KG1 (cell line): ENCODE results near the gene SELE.
"Not testable (repeated sequence)": the region's sequence is repeated elsewhere in the genome, so short reads cannot be mapped to it uniquely, and the experiment has no call there.

Experiments used
- DNase-seq: peaks from one replicate; lab custom pipeline; 2025; lab: John Stamatoyannopoulos, UW

SELE gene

GRCh38 chr1:169722779-169723178, 11.1 kb downstream of the SELE start:
- DNase-seq, result no peak

- DNase-seq, result not testable (repeated sequence)
Observed at GRCh38 chr1:169715100-169715499, 18.8 kb downstream of the SELE start.

DNA sequence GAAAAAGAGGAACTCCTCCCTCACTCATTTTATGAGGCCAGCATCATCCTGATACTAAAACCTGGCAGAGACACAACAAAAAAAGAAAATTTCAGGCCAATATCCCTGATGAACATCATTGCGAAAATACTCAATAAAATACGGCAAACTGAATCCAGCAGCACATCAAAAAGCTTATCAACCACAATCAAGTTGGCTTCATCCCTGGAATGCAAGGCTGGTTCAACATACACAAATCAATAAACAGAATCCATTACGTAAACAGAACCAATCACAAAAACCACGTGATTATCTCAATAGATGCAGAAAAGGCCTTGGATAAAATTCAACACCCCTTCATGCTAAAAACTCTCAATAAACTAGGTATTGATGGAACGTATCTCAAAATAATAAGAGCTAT, 20.8 kb downstream of the SELE start:
- DNase-seq, result not testable (repeated sequence)

DNA sequence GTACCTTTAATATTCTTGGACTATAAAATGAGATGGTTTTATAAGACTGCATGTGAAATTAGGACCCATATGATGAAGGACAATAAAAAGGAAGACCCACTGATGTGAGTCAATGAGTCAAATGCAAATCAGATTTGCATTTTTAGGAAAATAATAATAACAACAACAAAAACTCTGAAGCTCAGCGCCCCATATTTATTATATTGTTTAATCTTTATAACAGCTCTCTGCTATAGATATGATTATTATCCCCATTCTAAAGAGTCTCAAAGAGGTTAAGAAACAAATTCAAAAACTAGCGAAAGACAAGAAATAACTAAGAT, 21.6 kb downstream of the SELE start:
- DNase-seq, result no peak

DNA sequence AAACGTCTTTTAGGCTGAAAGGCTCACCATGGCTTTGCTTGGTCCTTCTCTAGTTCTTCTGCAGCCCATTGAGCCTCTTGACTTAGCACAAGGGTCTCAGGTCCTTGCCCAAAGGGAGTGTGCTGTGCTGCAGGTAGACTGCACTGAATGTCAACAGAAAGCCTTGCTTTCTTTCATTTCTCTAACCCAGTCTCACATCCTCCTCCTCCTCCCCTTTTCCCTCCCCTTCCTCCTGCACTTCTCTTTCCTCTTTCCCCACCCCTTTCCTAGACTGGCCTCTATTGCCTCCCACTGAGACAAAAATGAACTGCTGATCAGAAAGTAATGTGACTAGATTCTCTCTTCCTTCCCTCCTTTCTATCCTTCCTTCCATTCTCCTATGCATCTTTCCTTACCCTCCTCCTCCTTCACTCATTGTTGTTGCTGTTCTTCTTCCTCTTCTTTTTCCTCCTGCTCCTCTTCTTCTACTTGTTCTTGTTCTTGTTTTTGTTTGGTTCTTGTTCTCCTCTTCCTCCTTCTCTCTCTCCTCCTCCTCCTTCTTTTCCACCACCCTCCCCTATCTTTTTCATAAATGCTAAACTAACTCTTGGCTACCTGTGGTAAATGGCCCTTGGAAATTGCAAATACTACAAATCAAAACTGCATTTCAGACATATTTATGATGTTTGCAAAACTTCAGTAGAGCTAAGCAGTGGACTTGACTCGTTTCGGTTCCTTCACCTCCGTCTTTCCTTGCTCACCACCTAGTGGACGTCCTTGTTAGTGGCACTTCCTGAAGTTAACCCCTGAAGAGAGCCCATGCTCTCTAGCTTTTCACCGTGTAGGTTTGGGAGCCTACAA, 22.2 kb downstream of the SELE start, which contains the start of gene SELL:
TSS of gene SELL (minus strand) at position 152 of the 840 bp plus-strand sequence. CDS start at position 30, 122 bp downstream.
- peak; percentile 51 for DNase-seq

DNA sequence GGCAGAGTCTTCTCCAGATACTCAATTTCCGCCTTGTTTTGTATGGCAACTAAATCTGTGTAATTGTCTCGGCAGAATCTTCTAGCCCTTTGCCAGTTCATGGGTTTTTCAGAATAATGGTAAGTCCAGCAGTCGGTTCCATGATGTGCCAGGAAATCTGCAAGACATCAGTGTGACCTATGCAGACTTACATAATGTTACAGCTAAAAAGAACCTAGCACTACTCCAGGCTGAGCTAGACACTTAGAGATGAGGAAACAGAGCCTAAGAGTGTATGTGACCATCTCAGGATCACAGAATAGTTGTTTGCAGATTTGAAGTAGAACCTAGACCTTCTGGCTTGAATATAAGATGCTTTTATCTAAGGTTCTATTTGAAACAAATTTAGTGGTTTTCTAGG, 25.2 kb downstream of the SELE start:
- no peak for DNase-seq

- DNase-seq, result no peak
Observed at GRCh38 chr1:169707912-169708604, 25.8 kb downstream of the SELE start.

- DNase-seq, result no peak
Observed at GRCh38 chr1:169704797-169705196, 29.1 kb downstream of the SELE start.

GRCh38 chr1:169701261-169702005, 32.4 kb downstream of the SELE start:
- no peak for DNase-seq

DNA sequence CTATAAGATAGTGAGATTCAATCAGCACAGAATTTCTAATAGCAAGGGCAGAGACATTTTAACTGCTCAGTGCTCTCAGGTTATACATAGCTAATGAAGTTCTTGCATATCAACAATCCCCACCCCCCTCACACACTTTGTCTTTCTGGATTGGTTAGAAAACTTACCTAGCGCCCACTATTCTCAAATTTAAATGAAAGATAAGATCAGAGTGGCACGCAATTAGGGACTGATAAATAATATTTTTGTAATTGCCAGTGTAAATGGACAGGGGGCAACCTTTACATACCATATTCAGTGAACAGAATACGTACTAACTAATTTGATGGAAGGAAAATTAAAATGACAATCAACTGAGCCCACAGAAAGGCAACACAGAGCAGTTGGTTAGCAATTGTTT, 34.2 kb downstream of the SELE start:
- DNase-seq, result no peak

DNA sequence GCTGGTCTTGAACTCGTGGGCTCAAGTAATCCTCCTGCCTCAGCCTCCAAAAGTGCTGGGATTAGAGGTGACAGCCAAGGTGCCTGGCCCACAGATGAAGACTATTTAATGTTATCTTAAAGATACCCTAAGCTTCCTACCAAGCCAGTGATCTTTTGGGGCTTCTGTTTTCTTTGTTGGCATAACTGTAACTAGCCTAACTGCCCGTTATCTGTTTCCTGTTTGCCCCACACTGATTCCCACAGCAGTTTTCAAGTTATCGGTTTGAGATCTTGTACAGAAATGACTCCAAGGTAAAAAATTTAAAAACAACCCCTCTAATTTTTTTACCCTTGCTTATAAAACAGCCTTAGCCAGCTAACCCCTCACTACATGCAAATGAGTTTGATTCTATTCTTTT, 34.9 kb downstream of the SELE start:
- DNase-seq, result no peak

- no peak for DNase-seq
Observed at GRCh38 chr1:169697755-169698154, 36.1 kb downstream of the SELE start.

DNA sequence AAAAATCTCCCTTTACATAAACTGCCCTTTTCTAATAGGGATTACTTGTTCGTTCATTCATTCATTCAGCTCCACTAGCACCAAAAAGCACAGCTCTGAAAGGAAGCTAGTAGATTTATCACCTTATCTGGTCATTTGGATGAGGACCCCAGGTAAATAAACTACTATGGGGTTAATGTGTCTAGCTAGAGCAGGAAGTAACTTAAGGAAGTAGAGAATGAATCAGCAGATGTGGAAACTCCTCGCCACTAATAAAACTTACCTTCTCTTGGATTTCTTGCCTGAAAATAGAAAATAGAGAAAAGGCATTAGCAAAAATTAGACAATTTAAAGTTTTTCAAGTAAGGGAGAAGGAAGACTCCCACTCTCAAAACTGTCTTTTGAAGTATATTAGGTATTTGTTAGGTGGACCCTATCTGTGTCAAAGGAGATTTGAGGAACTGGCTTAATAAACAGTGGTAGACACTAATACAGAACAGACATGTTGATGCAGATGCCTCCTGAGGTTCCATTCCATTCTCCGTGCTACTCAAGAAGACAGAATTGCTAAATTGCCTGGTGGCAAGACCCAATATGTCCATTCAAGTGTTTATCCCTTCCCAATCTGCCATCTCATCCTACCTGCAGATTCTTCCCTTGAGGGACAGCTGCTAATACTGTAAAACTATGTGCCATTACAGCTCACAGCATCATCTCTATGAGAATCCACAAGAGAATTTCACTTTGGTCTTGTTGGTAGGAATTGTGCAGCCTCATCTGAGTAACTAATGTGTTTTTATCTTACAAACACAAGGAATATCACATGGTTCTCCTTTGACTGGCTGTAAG, 37.4 kb downstream of the SELE start:
- no peak for DNase-seq

DNA sequence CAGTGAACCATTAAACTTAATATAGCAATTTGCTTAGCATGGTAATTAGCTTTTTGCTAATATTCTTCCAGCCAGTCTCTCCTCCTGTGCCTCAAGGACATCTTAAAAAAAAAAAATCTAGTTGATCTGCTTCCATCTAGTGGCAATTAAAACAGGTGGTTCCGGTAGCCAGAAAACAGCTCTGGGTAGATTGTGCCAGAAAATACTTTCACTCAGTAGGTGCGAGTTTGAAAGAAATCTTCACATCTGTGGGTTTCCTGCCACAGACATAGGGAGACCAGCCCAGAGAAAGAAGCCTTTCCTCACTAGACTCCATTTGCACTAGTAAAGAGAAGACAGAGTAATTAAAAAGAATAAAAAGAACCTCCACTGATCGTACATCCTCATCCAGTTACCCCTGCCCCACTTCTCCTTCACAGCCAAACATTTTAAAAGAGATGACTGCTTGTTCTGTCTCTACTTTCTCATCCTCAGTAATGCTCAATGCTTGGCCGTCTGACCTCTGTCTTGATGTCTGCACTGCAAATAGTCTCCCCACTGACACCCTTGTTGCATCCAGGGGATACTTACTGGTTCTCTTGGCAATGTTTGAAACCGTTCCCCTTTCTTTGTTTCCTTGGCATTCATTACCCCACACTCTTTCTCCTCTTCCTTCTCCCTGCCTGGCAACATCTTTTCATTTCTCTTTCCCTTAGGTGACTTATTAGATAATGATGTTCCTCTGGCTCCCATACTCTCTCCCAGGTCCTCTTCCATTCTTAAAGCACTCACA, 39.4 kb downstream of the SELE start:
- DNase-seq, result peak; percentile 61

- peak; percentile 29 for DNase-seq
Observed at GRCh38 chr1:169692756-169693460, 41.0 kb downstream of the SELE start.

- DNase-seq, result no peak
Observed at GRCh38 chr1:169690489-169690888, 43.4 kb downstream of the SELE start.

GRCh38 chr1:169689395-169689794, 44.5 kb downstream of the SELE start:
- no peak for DNase-seq

- not testable (repeated sequence) for DNase-seq
Observed at GRCh38 chr1:169688377-169688776, 45.5 kb downstream of the SELE start.

- no peak for DNase-seq
Observed at GRCh38 chr1:169683661-169684060, 50.2 kb downstream of the SELE start.

GRCh38 chr1:169683168-169683567, 50.7 kb downstream of the SELE start:
- not testable (repeated sequence) for DNase-seq
